ENCODE data around the gene ST3GAL2.
"Not testable (repeated sequence)": the region's sequence is repeated elsewhere in the genome, so short reads cannot be mapped to it uniquely, and the experiment has no call there.

The ST3GAL2 gene

DNA sequence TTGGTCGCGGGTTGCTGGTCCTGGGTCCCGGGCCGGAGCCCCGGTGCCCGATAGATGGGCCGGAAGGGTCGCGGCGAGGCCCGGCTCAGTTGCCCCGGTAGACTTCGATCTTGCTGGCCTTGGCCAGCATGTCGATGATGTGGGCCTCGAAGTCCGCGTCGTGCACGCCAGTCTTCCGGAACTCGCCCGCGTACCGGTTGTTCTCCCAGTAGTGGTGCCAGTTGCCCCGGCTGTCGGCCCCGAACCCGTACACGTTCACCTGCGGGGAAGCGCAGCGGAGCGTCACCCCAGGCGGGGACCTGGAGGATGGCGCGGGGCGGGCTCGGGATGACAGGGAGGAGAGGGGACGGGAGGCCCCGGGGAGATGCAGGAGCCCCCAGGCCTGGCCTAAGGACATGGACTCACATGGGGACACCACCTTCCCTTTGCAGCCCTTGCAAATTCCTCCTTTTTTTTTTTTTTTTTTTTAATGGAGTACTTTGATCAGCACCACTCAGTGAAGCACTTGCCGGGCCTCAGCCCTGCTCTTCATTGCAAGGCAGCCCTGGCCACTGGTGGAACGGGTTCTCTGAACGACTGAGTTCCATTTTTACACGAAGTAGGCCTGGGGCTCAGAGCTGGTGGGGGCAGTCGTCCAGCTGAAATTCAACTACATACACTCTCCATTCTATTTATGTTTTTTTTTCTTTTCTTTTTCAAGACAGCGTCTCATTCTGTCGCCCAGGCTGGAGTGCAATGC is 57.1 kb downstream of the ST3GAL2 start:
- DNase-seq: no peak

DNA sequence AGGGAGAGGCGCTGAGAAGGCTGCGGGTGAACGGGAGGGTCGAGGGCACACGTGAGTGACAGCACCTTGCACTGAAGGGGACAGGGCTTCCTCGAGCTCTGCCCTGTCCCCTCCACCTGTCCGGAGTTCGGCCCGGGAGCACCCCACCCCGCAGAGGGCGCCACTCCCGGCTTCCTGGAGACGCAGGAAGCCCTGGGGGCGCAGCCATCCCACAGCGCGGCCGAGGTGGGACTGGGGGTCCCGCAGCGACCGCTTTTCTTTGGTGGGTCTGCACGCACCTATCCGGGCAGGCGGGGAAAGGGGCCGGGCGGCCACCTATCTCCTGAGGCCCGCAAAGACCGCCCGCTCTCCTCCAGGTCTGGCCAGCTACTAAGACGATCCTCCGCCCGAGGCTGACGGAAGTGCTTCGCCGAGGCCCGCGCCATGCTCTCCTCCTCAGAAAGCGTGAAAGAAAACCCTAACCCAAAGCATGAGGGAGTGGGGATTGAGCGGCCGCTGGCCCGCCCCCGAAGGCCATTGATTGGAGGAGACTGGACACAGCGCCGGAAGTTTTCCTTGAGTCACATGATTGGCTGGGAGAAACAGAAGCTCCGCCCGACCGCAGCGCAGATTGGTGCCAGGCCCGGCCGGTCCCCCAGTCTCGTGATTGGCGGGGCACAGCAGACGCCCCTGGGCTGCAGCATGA is 57.8 kb downstream of the ST3GAL2 start:
- DNase-seq: peak; percentile 95

DNA sequence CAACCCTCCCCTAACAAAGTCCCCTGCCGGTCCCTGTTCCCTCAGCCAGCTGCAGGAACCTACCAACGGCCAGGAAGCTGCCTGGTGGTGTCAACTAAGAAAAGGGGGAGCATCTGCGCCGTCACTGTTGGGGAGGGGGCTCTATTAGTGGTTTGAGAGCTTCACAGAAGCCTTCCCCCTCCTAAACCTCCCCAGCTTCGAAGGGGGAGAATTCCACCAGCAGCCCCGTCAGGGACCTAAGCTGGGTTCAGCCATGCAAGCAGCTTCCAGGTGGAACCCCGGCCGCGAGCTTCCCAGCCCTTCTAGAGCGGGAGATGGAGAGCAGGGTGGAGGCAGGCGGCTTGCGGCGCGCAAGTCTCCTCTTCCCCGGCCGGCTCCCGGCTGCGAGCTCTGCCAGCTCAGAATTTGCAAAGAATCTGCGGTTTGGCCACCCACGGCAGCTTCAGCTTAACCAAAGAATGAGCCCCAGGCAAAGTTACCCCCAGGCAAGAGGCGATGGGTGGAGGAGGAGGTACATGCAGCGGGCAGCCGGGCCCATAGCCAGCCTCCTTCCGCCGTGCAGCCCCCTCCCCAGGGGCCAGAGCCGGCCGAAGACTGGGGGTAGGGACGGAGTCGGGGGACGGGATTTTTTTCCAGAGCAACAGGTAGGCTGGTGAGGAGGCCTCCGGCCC is 58.5 kb downstream of the ST3GAL2 start:
- DNase-seq: peak; percentile 90

DNA sequence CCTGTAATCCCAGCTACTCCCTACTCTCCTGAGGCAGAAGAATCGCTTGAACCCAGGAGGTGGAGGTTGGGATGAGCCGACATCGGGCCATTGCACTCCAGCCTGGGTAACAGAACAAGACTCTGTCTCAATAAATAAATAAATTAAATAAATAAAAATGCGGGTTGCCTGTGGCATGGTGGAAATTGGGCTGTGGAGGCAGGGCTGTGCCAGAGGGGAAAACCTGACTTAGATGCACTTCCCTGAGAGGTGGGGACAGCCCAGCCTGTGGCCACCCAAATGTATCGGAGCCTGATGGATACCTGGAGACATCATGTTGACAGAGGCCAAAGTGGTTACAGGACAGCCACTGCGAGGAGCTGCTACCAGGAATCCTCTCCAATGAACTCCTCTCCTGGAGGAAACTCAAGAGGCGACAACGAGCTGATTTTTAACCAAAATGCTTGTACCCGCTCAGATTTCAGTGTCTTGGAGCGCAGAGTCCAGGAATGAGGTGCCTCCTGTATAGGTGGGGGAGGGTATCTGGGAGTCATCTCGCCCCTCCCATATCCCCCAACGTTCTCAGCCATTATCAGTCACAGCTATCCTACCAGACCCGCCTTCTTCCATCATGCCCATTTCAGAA is 59.9 kb downstream of the ST3GAL2 start:
- DNase-seq: no peak

DNA sequence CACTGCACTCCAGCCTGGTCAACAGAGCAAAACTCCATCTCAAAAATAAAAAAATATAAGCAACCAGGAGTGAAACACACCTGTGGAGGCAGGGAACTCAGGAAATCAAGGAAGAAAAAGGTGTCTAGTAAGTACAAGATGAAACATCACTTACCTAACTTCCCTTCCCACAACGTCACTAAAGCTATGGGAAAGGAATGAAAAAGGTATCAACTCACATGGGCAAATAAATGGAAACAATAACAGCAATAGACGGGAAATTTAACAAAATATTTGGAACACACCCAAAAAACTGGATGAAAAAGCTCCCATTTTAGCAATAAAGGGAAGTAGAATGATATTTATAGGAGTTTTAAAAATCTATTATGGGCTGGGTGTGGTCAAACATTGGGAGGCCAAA is 61.1 kb downstream of the ST3GAL2 start:
- no peak for DNase-seq

DNA sequence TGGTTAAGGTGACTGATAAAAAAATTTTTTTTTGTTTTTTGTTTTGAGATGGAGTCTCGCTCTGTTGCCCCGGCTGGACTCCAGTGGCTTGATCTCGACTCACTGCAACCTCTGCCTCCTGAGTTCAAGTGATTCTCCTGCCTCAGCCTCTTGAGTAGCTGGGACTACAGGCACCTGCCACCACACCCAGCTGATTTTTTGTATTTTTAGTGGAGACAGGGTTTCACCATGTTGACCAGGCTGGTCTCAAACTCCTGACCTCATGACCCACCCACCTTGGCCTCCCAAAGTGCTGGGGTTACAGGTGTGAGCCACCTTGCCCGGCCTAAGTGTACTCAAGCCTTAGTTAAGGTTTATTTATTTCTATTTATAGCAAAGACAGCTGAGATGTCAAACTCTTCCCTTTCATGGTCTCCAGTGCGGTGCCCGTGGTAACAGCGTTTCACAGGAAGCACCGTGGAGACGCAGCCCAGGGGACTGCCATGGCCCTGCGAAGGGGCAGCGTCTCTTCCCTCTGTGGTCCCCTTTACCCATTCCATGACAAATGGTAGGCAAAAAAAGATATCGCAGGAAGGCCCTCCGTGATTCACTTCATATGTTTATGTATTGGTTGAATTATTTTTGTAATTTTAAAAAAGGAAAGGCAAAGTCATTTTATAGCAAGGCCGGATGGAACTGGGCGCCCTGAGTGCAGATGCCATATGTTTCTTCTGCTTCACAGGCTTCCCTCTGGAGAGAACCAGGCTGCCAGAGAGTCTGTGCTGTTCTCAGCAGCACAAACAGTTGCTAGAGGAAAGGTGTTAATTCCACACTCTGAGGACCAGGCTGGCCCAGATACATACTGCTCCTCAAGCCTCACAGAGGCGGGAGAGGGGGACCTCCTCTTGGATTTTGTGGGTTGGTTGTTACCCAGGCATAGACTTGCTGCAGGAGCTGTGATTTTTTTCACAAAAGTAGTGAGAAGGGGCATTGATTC is 63.0 kb downstream of the ST3GAL2 start:
- no peak for DNase-seq

DNA sequence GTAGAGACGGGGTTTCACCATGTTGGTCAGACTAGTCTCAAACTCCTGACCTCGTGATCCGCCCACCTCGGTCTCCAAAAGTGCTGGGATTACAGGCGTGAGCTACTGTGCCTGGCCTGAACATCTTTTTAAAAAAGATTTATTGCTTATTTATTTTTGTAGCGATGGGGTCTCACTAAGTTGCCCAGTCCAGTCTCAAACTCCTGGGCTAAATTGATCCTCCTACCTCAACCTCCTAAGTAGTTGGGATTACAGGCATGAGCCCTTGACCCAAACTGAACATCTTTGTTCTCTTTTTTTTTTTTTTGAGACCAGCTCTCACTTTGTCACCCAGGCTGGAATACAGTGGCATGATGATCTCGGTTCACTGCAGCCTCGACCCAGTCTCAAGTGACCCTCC is 64.7 kb downstream of the ST3GAL2 start:
- no peak for DNase-seq

DNA sequence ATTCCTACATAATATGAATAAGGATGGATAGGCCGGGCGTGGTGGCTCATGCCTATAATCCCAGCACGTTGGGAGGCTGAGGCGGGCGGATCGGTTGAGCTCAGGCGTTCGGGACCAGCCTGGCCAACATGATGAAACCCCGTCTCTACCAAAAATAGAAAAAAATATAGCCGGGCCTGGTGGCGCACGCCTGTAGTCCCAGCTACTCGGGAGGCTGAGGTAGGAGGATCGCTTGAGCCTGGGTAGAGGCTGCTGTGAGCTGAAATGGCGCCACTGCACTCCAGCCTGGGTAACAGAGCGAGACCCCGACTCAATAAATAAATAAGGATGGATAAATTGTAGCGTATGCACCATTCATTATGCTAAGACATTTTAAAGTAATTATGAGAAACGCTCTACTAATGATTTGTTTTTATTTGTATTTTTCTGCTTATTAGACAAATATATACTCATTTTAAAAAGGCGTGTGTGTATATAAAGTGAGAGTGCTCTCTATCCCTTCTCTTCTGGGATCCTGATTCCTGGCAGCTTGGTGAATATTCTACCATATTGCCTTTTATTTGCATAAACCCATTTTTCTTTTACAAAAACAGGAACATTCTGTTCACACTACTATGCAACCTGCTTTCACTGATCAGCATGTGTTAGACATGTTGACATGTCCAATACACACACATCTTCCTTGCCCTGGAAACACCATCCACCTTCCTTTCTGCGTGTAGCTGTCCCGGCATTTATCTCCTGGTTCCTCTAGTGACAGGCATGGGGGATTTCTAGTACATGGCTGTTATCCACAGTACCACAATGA is 65.8 kb downstream of the ST3GAL2 start:
- no peak for DNase-seq

DNA sequence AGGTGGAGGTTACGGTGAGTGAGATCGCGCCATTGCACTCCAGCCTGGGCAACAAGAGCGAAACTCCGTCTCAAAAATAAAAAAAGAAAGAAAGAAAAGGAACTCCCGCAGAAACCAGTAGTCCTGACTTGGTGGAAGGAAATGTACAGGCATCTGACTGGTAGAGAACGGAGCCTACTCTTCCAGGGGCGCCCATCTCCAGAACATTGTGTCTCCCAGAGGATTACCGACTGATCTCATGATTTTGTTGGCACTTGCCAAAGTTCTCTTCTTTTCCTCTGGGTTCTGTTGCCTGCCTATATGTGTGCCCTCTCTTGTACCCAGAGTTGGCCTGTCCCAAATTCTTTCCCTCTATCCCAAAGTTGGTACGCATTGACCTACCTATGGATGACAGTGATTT is 68.0 kb downstream of the ST3GAL2 start:
- DNase-seq: no peak

DNA sequence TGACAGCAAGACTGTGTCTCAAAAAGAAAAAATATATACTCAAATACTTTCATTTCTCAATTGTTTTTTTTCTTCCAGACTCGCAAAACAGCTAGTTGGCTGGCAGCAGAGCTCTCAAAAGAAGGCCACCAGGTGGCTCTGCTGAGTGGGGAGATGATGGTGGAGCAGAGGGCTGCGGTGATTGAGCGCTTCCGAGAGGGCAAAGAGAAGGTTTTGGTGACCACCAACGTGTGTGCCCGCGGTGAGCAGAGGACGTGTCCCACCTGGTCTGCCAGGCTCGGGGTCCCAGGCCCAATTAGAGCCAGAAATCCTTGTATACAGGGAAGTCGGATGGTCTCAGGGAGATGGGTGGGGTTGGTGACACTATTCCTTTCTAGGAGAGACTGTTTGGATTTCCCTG is 68.8 kb downstream of the ST3GAL2 start:
- peak; percentile 64 for DNase-seq

DNA sequence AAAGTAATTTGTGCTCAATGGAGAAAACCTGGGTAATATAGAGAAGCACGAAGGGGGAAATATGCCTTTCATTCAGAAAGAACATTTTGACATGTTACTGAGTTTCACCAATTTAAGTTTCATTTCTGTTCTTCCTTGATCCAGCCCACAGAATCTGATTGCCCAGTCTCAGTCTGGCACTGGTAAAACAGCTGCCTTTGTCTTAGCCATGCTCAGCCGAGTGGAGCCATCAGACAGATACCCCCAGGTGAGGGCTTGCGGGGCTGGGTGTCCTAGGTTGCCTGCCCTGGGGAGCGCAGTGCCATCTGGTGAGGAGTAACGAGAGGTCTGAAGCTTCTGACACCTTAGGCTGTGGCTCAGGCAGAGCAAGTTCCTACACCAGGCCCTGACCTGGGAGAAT is 74.5 kb downstream of the ST3GAL2 start:
- DNase-seq: no peak

DNA sequence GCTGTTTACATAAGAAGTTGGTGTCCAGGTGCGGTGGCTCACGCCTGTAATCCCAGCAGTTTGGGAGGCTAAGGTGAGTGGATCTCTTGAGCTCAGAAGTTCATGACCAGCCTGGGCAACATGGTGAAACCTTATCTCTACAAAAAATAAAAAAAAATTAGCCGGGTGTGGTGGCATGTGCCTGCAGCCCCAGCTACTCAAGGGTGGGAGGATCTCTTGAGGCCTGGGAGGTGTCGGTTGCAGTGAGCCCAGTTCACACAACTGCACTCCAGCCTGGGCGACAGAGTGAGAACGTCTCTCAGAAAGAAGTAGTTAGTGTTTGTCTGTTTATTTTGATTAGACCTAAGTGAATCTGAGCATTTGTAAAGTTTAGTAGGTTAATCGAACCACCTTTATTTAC is 79.3 kb downstream of the ST3GAL2 start:
- no peak for DNase-seq

DNA sequence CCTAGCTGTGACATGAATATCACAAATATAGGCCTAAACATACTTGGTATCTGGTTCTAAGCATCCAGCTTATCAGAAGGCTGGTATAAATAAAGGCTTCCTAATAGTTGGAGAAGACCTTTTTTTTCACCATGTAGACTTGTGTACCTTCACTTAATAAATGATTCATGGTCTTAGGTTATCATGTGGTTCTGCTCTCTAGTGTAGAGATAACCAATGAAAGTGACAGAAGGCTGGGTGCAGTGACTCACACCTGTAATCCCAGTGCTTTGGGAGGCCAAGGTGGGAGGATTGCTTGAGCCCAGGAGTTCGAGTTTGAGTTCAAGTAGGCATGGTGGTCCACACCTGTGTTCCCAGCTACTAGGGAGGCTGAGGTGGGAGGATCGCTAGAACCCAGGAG is 89.1 kb downstream of the ST3GAL2 start:
- DNase-seq: no peak

DNA sequence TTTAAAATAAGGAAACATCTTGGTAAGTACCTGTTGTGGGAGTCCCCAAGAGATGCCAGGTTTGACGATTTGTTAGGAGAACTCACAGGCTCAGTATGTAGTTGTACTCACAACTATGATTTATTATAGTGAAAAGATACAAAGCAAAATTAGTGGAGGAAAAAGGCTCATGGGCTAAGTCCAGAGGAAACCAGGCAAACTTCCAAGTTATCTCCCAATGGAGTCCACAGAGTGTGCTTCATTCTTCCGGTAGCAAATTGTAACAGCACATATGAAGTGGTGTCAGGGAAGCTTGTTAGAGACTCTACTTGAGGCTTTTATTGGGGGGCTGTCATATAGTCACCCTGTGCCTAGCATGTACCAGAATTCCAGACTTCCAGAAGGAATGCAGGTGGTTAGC is 89.9 kb downstream of the ST3GAL2 start:
- DNase-seq: no peak

DNA sequence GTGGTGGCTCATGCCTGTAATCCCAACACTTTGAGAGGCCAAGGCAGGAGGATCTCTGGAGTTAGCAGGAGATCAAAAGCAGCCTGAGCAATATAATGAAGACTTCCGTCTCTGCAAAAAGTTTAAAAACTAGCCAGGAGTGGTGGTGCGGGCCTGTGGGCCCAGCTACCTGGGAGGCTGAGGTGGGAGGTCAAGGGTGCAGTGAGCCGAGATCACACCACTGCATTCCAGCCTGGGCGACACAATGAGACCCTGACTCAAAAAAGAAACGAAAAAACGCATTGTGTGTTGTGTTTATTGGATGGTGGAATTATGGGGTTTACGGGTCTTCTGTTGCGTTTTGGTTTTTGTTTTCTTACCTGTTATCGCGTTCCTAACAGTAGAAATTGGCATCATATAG is 93.1 kb downstream of the ST3GAL2 start:
- DNase-seq: no peak

DNA sequence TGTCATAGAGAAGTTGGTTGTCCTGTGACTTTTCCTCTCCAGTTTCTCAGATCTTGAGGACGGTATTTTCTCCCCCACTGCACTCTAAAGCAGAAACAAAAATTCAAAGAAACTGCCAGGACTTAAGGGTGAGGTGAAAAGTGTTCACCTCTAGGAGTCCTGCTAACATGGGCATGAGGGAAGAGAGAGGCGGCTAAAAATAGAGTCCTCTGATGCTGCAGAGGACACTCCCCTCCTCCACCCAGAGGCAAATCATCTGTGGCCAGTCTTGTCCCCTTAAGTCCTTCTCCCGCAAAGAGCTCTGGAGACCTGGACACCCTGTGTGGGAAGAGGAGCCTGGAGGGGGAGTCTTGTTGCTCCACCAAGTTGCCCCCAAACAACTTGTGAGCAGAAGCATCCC is 96.9 kb downstream of the ST3GAL2 start:
- DNase-seq: no peak

DNA sequence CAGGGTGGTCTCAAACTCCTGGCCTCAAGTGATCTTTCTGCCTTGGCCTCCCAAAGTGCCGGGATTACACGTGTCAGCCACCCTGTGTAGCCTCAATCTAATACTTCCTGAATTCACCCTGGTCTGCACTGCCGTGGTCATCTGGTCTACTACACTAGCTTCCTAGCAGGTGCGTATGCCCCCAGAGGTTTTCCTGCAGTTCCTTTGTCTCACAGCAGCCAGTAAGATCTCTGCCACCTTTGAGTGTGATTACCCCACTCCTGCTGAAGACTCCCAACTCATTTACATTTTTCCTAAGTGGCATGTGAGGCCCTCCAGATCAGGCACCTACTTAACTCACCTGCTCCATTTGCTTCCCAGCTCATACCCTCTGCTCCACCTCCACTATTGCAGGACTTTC is 97.3 kb downstream of the ST3GAL2 start:
- DNase-seq: no peak

DNA sequence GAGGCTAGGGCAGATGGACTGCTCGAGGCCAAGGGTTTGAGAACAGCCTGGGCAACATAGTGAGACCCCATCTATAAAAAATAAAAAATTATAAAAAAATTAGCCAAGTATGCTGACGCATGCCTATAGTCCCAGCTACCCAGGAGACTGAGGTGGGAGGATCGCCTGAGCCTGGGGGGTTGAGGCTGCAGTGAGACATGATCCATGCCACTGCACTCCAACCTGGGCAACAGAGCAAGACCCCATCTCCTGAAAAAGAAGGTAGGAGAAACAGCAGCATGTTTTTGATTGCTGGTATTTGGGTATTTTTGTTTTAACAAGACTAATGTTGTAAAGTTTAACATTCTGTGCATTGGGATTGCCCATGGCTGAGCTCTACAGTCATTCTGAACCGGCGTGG is 101.1 kb downstream of the ST3GAL2 start:
- no peak for DNase-seq

DNA sequence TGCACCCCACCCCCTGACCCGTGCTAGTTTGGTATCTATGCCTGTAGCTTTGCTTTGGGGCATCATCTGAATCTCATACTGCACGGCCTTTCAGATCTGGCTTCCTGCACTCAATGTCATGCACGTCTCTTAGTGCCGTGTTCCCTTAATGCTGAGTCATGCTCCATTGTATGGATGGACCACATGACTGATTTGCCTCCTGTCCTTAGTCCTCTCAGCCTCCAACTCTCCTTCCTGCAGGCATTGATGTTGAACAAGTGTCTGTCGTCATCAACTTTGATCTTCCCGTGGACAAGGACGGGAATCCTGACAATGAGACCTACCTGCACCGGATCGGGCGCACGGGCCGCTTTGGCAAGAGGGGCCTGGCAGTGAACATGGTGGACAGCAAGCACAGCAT is 106.2 kb downstream of the ST3GAL2 start:
- not testable (repeated sequence) for DNase-seq

DNA sequence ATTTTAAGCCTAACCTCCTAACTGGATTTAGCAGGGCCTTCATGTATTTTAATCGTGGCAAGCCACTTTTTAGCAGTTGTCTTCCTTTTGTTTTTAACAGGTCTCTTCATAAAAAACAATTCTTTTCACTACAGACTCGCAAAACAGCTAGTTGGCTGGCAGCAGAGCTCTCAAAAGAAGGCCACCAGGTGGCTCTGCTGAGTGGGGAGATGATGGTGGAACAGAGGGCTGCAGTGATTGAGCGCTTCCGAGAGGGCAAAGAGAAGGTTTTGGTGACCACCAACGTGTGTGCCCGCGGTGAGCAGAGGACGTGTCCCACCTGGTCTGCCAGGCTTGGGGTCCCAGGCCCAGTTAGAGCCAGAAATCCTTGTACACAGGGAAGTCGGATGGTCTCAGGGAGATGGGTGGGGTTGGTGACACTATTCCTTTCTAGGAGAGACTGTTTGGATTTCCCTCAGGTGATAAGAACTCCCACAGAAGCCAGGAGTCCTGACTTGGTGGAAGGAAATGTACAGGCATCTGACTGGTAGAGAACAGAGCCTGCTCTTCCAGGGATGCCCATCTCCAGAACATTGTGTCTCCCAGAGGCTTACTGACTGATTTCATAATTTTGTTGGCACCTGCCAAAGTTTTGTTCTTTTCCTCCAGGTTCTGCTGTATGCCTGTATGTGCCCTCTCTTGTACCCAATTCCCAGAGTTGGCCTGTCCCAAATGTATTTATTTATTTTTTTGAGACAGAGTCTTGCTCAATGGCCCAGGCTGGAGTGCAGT is 107.1 kb downstream of the ST3GAL2 start:
- DNase-seq: peak; percentile 58

DNA sequence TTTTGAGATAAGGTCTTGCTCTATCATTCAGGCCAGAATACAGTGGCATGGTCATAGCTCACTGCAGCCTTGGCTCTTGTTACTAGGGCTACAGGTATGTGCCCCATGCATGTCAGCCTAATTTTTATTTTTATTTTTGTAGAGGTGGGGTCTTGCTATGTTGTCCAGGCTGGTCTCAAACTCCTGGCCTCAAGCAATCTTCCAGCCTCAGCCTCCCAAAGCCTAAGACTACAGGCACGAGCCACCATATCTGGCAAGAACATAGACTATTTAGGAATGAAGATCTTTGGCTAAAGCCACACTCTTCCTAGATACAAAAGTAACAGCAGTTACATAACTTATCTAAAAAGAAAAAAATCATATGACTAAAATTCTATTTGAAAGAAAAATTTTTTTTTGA is 107.8 kb downstream of the ST3GAL2 start:
- DNase-seq: no peak

Measured in activated CD8-positive, alpha-beta memory T cell treated with anti-CD3 and anti-CD28 coated beads for 24 hours (primary cell).